ENCODE results near the gene SPATA20.

SPATA20 gene

GRCh38 chr17:50540560-50541401, 6.2 kb upstream of the SPATA20 start:
- no peak overlapping the region for H3K4me3 ChIP-seq (ENCODE audit: low read depth, low read length)
- DNase-seq (ENCODE audit: low read depth), result no peak
- no peak for TF ChIP-seq CTCF (IDR thresholded peaks at IDR 0.05; ENCODE audit: low read depth, low read length, missing control alignments)

GRCh38 chr17:50541402-50541715, 5.6 kb upstream of the SPATA20 start:
- H3K4me3 ChIP-seq (ENCODE audit: low read depth, low read length), result peak overlapping the region; percentile 60
- no peak for TF ChIP-seq CTCF (IDR thresholded peaks at IDR 0.05; ENCODE audit: low read depth, low read length, missing control alignments)
- no peak for DNase-seq (ENCODE audit: low read depth)

- peak; percentile 37 for TF ChIP-seq CTCF (IDR thresholded peaks at IDR 0.05; ENCODE audit: low read depth, low read length, missing control alignments)
- DNase-seq (ENCODE audit: low read depth), result no peak
- peak overlapping the region; percentile 60 for H3K4me3 ChIP-seq (ENCODE audit: low read depth, low read length)
Observed at GRCh38 chr17:50541716-50542688, 5.0 kb upstream of the SPATA20 start.

- H3K4me3 ChIP-seq (ENCODE audit: low read depth, low read length), result no peak overlapping the region
- no peak for DNase-seq (ENCODE audit: low read depth)
- TF ChIP-seq CTCF (IDR thresholded peaks at IDR 0.05; ENCODE audit: low read depth, low read length, missing control alignments), result no peak
Observed at GRCh38 chr17:50542795-50543774, 3.9 kb upstream of the SPATA20 start.

GRCh38 chr17:50544516-50544915, 2.5 kb upstream of the SPATA20 start:
- DNase-seq (ENCODE audit: low read depth), result no peak
- TF ChIP-seq CTCF (IDR thresholded peaks at IDR 0.05; ENCODE audit: low read depth, low read length, missing control alignments), result no peak
- H3K4me3 ChIP-seq (ENCODE audit: low read depth, low read length), result no peak overlapping the region

GRCh38 chr17:50545311-50545710, 1.7 kb upstream of the SPATA20 start:
- H3K4me3 ChIP-seq (ENCODE audit: low read depth, low read length), result no peak overlapping the region
- DNase-seq (ENCODE audit: low read depth), result no peak
- TF ChIP-seq CTCF (IDR thresholded peaks at IDR 0.05; ENCODE audit: low read depth, low read length, missing control alignments), result no peak

All from GM12864 (cell line).